NCI-H2227 treated with DMSO at 0.1 percent for 48 hours (cell line): Measurements from ENCODE around the gene HIBCH.
"Not testable (repeated sequence)": the region's sequence is repeated elsewhere in the genome, so short reads cannot be mapped to it uniquely, and the experiment has no call there.

ENCODE experiments used
- DNase-seq: peaks from one replicate; lab custom pipeline; 2025; lab: John Stamatoyannopoulos, UW

The HIBCH gene

DNA sequence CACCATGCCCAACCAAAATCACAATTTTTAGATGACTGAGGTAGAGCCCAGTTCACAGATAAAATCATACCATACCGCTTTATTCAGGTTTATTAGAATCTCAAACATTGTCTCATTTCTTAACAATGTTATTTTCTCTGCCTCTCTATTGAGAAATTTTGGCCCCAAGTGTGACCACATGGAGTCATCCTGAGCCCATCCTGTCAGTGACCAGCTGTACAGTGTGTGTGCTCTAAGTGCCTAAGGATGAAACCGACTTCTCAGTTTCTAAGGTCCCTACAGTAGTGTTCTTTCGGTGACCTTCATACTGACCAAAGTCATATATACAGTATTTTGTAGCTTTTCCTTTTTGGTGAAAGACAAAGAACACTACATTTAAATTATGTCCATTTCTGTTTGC, 133.4 kb downstream of the HIBCH start:
- no peak for DNase-seq

DNA sequence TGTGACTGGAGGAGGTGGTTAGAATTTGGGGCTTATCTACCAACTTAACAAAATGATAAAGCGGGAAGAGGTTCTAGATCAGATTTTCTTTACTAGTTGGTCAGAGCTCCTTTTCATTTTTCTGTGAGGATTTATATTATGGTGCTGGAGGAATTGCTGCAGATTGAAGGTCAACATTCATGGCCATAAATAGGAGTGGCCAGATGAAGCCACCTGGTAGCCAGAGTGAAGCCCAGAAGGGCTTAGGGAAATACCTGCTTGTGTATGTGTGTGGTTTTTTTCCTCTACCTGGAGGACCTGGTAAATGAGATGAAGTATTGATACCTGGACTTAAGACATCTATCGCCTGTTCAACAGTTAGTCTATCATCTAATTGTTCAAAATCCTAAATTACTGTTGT, 134.2 kb downstream of the HIBCH start:
- DNase-seq: no peak

- DNase-seq: no peak
These were observed 135.2 kb downstream of the HIBCH start for GRCh38 chr2:190184460-190184859.

GRCh38 chr2:190183539-190183938, 136.1 kb downstream of the HIBCH start:
- DNase-seq: no peak

- no peak for DNase-seq
These were observed 137.5 kb downstream of the HIBCH start for GRCh38 chr2:190182071-190182524.

DNA sequence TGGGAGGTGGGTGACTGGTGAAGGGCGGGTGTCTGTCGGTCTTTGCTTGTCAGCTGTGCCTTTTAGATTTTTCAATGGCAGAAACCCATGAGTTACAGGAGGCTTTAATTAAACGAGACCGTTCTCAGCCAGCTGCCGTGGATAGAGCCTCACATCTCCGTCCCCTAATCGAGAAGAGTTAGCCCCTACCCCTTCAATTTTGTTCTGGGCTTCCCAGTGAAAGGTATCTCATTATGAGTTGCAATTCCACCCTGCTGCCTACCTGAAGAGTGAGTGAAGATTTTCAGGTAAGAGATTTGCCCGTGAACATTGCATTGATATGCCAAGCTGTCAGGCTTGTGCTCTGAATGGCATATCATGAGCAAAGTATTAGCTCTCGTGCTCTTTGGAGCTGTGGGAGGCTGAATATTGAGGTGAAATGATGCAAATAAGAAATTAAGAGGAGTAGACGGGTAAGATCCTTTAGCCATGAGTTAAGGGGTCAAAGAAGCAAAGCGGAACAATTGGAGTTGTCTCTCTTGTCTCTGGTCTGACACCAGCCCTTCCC, 138.4 kb downstream of the HIBCH start:
- DNase-seq: peak; percentile 43

GRCh38 chr2:190180313-190181122, 139.1 kb downstream of the HIBCH start:
- peak; percentile 43 for DNase-seq

- no peak for DNase-seq
These were observed 139.8 kb downstream of the HIBCH start for GRCh38 chr2:190179754-190180312.

DNA sequence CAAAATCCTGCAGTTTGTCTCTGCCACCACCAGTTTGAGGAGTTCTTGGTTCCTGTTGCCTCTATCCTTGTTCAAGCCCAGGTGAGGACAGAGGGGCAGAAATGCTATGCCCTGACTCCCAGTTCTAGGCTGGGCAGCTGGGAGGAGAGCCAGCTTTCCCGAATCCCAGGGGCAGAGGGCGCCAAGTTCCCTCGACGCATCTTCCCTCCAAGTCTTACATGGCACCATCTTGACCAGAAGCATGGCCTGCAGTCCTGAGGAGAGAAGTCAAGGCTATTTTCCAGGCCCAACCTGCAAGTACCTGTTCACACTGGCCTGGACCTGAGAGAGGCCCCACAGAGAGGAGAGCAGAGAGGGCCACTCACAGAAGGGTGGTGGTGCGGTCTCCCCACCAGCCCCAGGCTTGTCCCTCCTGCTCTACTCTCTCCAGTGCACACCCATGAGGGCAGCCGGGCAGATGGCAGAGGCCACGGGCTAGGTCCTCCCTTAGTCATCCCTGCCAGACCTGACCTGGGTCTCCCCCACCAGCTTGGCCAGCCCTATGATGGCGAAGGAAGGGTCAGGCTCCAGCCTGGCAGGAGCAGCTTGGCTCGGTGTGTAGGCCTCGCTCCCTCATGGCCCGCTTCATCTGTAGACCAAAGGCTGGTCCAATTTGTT, 141.4 kb downstream of the HIBCH start:
- DNase-seq: no peak

- no peak for DNase-seq
These were observed 142.2 kb downstream of the HIBCH start for GRCh38 chr2:190177249-190178040.

GRCh38 chr2:190173392-190173791, 146.2 kb downstream of the HIBCH start:
- DNase-seq: no peak

DNA sequence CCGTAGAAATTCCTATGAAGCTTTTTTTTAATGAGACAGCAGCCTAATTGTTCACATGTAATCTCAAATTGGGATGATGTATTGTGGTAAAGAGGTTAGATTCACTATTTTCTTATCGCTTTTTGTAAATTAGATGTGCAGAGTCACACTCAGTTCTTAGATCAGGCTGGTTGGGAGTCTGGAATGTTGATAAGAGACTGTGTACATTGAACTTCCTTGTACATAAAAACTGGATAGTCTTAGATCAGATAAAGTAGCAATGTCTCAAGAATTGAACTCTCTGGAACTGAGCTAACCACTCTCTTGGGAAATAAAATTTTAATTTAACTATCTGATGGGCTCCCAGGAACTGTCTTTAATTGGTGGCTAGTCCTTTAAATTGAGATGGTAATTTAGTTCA, 149.0 kb downstream of the HIBCH start:
- DNase-seq: no peak

DNA sequence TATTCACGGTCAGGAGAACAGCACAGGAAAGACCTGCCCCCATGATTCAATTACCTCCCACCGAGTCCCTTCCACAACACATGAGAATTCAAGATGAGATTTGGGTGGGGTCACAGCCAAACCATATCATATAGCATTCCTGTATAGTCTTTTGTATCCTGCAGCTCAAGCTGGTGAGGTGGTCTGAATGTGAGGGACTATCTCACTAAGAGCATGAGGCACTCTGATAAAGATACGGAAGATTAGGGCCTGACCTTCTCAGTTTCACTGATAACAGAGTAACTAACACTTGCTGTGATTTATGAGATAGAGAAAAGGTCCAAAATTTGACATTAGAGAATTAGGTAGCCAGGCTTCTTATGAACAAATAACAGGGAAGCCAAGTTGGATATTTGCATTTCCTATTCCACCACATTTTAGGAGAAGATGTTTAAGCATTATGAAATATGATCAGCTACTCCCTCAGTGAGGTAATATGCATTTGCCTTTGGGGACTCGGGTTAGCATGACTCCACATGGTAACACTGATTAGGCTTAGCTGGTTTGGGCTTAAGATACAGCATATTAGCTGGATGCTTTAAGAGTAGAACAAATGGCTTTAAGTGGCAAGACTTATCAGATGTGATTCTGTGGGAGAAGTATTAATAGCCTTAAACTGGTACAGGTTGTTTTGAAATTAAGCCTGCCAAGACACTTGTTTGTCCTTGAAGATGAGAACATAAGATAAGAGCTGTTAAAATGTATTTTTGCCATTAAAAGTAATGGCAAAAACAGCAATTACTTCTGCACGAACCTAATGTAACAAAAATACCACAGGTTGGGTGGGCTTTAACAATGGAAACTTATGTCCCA, 150.2 kb downstream of the HIBCH start:
- no peak for DNase-seq

DNA sequence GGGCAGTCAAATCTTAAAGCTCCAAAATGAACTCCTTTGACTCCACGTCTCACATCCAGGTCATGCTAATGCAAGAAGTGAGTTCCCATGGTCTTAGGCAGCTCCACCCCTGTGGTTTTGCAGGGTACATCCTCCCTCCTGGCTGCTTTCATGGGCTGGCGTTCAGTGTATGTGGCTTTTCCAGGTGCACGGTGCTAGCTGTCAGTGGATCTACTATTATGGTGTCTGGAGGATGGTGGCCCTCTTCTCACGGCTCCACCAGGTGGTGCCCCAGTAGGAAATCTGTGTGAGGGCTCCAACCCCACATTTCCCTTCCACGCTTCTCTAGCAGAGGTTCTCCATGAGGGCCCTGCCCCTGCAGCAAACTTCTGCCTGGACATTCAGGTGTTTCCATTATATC, 151.9 kb downstream of the HIBCH start:
- no peak for DNase-seq

- DNase-seq: no peak
These were observed 154.1 kb downstream of the HIBCH start for GRCh38 chr2:190165491-190165890.

GRCh38 chr2:190162851-190163250, 156.8 kb downstream of the HIBCH start:
- DNase-seq: no peak

GRCh38 chr2:190159453-190159852, 160.2 kb downstream of the HIBCH start:
- DNase-seq: no peak

DNA sequence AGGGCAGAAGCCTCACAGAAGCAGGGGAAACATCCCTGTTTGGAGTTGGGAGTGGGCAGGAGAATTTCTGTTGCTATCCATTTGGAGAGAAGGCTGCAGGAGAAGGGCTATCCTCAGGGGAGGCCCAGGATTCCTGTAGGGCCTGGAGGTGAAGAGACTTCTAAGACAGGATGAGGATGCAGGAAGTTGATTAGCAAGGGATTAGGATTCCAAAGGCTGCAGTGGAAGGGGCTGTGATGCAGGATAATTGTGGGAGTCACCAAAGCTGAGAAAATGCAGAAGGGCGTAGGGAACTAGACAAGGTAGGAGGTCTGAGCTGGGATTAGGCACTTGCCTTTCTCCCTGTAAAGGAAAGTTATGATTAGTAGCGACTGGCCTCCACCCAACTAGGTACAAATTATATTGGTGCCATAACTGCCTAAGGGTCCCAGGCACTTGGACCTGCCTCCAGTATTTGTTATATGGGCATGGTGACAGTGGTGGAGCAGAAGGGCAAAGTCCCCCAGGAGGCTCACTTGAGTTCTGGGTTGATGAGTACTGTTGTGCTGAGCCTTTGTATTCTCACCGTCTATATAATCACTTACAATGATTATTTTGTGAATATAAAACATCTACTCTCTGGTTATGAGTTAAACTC, 160.7 kb downstream of the HIBCH start:
- DNase-seq: no peak

DNA sequence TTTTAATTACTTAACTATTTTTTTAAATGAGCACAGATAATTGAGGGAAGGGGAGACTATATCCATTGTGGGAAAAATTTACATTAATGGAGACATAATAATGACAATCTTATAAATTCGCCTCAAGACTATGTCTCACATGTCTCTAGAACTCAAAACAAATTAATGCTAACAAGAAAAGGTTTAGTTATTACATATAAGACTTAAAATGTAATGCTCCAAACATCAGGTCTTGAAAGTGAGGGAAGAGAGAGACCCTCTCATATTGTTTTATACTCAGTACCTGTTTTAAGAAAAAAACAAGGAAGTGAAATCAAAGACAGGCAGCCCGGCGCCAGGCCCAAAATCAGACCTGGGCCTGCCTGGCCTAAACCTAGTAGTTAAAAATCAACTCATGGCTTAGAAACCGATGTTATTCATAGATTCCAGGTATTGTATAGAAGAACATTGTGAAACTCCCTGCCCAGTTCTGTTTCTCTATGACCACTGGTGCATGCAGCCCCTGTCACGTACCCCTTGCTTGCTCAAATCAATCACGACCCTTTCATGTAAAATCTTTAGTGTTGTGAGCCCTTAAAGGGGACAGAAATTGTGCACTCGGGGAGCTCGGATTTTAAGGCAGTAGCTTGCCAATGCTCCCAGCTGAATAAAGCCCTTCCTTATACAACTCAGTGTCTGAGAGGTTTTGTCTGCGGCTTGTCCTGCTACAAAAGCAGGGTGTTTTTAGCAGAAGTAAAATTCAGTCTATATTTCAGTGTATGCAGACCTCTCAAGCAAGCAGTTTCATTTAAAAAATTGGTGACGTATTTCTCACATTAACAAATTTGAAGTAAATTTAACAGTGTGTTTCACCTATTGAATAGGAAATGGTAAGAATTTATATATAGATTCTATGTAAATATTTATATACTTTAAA, 161.8 kb downstream of the HIBCH start:
- DNase-seq: not testable (repeated sequence)
